K562 (cell line): ENCODE results near the gene TNFSF9. TPM values are rescaled to one million over a fixed set of nuclear protein-coding genes. Genes with fewer than 3 reads are reported as not detected.

Source experiments
- ATAC-seq: fragments of 200-7000 bp; cut with Tn5 transposase; 3 replicates; pipeline ENCODE4 v1.9.1; 2020; ENCODE audit warnings: moderate library complexity
- BruUV-seq: library from RNA; stranded (reverse); fragments of 400-500 nt; replicated peaks from 2 replicates; lab custom pipeline; 2021; lab: Mats Ljungman, UMichigan
- CTCF ChIA-PET: fragments of 300-600 bp; formaldehyde crosslinking; extraction: SDS; loops from one replicate; lab custom pipeline; 2021; ENCODE audit warnings: low intra/inter-chr PET ratio; lab: Yijun Ruan, JAX
- POLR2A ChIA-PET: fragments of 300-600, 350-650 bp; sonication (Branson Sonifier 250); formaldehyde crosslinking; extraction: SDS; loops from one replicate; lab custom pipeline; 2021; ENCODE audit warnings: antibody characterized with exemption, inconsistent platforms; lab: Yijun Ruan, JAX
- DNase-seq, 4 experiments: peaks; one replicate each; pipeline versions ENCODE4 v3.0.0 to v3.0.0-alpha.2; 2011 to 2018; ENCODE audit warnings: low spot score in 3 of 4, mixed read lengths in 3 of 4; ENCODE audit errors: extremely low read depth in 1 of 4
- FAIRE-seq: peaks from 2 replicates; lab custom pipeline; 2011; peaks lifted over from hg19 to GRCh38; lab: Jason Lieb, UNC
- H2AFZ ChIP-seq: 2 replicates; pipeline ENCODE4 v1.6.0; 2011; ENCODE audit warnings: low read depth, low read length, control low read depth, inconsistent platforms
- H3K27ac ChIP-seq: fragments of 200-600 bp; 3 replicates; pipeline ENCODE4 v1.8.0; 2011; ENCODE audit warnings: low read depth, mild to moderate bottlenecking, control low read depth, inconsistent platforms, low read length, moderate library complexity, mixed read lengths; ENCODE audit errors: extremely low read depth
- H3K27me3 ChIP-seq, 2 experiments: fragments of 300-600 bp in 1 of 2; 2 replicates in 1 of 2; 3 replicates in 1 of 2; pipeline versions ENCODE4 v1.6.0 to v1.8.0; 2011; ENCODE audit warnings: inconsistent platforms in 2 of 2, low read length in 2 of 2, mild to moderate bottlenecking in 1 of 2, mixed read lengths in 1 of 2, moderate library complexity in 1 of 2; ENCODE audit not compliant: control insufficient read depth in 2 of 2, insufficient read depth in 2 of 2
- H3K36me3 ChIP-seq: fragments of 300-600 bp; 3 replicates; pipeline ENCODE4 v1.8.0; 2011; ENCODE audit warnings: mild to moderate bottlenecking, low read length, inconsistent platforms; ENCODE audit not compliant: control insufficient read depth, insufficient read depth
- H3K4me1 ChIP-seq, 2 experiments: fragments of 200-600 bp in 1 of 2; replicated peaks in 1 of 2; 2 replicates in 1 of 2; 3 replicates in 1 of 2; pipeline versions ENCODE4 v1.5.1 to v1.8.0; 2011; ENCODE audit warnings: inconsistent platforms in 2 of 2, low read length in 2 of 2, mild to moderate bottlenecking in 1 of 2, mixed read lengths in 1 of 2, moderate library complexity in 1 of 2; ENCODE audit not compliant: control insufficient read depth in 2 of 2, insufficient read depth in 2 of 2
- H3K4me2 ChIP-seq: 2 replicates; pipeline ENCODE4 v1.6.1; 2011; ENCODE audit warnings: low read length, control low read depth, inconsistent platforms, mixed read lengths; ENCODE audit not compliant: insufficient read depth
- H3K4me3 ChIP-seq: fragments of 200-600 bp; sonication (generic), shearing (Covaris generic); 2 replicates; pipeline ENCODE4 v1.5.1; 2016; ENCODE audit warnings: control low read depth, inconsistent platforms
- H3K79me2 ChIP-seq: fragments of 200-600 bp; 3 replicates; pipeline ENCODE4 v1.8.0; 2011; ENCODE audit warnings: low read length, inconsistent platforms; ENCODE audit not compliant: control insufficient read depth, insufficient read depth
- H3K9ac ChIP-seq, 2 experiments: 2 replicates each; pipeline versions ENCODE4 v1.6.0 to v1.6.1; 2011; ENCODE audit warnings: low read depth in 2 of 2, low read length in 2 of 2, control low read depth in 1 of 2, inconsistent platforms in 1 of 2, mild to moderate bottlenecking in 1 of 2, mixed read lengths in 1 of 2; ENCODE audit not compliant: insufficient read depth in 1 of 2
- H3K9me1 ChIP-seq: one replicate; pipeline ENCODE4 v1.6.0; 2011; ENCODE audit warnings: inconsistent platforms, mild to moderate bottlenecking, low read length, moderate library complexity; ENCODE audit not compliant: control insufficient read depth, insufficient read depth
- H3K9me3 ChIP-seq: replicated peaks from 2 replicates; pipeline ENCODE4 v1.5.1; 2011; ENCODE audit warnings: low read depth, low read length, inconsistent platforms; ENCODE audit not compliant: control insufficient read depth, insufficient read depth
- H4K20me1 ChIP-seq: replicated peaks from 2 replicates; pipeline ENCODE4 v1.6.1; 2011; ENCODE audit warnings: low read length, inconsistent platforms, mixed read lengths; ENCODE audit not compliant: control insufficient read depth, insufficient read depth
- BCOR ChIP-seq: fragments of 450-650 bp; IDR thresholded peaks from 2 replicates; pipeline ENCODE4 v1.6.1; 2016
- CBX2 ChIP-seq: fragments of 200-600 bp; sonication (generic); IDR thresholded peaks from one replicate; pipeline ENCODE4 v1.6.1; 2012; ENCODE audit warnings: mild to moderate bottlenecking, low read length, inconsistent platforms; ENCODE audit not compliant: insufficient read depth, poor library complexity, severe bottlenecking
- CTBP1 ChIP-seq: fragments of 450-650 bp; IDR thresholded peaks from 2 replicates; pipeline ENCODE4 v1.6.1; 2016; ENCODE audit warnings: borderline replicate concordance
- EP400 ChIP-seq: fragments of 450-650 bp; IDR thresholded peaks from 2 replicates; pipeline ENCODE4 v1.6.1; 2017; ENCODE audit warnings: antibody characterized with exemption, mild to moderate bottlenecking, moderate library complexity
- HNRNPLL ChIP-seq: fragments of 200-400 bp; formaldehyde crosslinking; IDR thresholded peaks from 2 replicates; pipeline ENCODE4 v1.6.1; 2017; ENCODE audit warnings: low read length, low read depth, mild to moderate bottlenecking; ENCODE audit not compliant: poor library complexity, severe bottlenecking
- MCM5 ChIP-seq: fragments of 450-650 bp; IDR thresholded peaks from 2 replicates; pipeline ENCODE4 v1.6.1; 2016; ENCODE audit warnings: low read depth
- PTBP1 ChIP-seq: fragments of 200-400 bp; formaldehyde crosslinking; IDR thresholded peaks from 2 replicates; pipeline ENCODE4 v1.6.1; 2017; ENCODE audit warnings: low read depth, low read length
- PURB ChIP-seq: sonication (generic); formaldehyde crosslinking; IDR thresholded peaks from 2 replicates; pipeline ENCODE4 v1.9.0; 2021; ENCODE audit warnings: low read depth, mild to moderate bottlenecking, missing genetic modification reagents
- SREBF2 ChIP-seq: sonication (generic); formaldehyde crosslinking; IDR thresholded peaks from 2 replicates; pipeline ENCODE4 v1.4.0; 2020; ENCODE audit warnings: mild to moderate bottlenecking, missing genetic modification reagents
- STAT5A ChIP-seq: IDR thresholded peaks from 2 replicates; pipeline ENCODE4 v1.6.1; 2012; ENCODE audit warnings: low read length, inconsistent platforms, borderline replicate concordance
- TCF3 ChIP-seq: sonication (generic); formaldehyde crosslinking; IDR thresholded peaks from 2 replicates; pipeline ENCODE4 v1.4.0; 2020; ENCODE audit warnings: mild to moderate bottlenecking, missing genetic modification reagents
- TGIF2 ChIP-seq: sonication (generic); formaldehyde crosslinking; IDR thresholded peaks from 2 replicates; pipeline ENCODE4 v1.8.1; 2022; ENCODE audit warnings: mild to moderate bottlenecking, missing genetic modification reagents, moderate library complexity
- THRA ChIP-seq: fragments of 450-650 bp; IDR thresholded peaks from 2 replicates; pipeline ENCODE4 v1.6.1; 2017; ENCODE audit warnings: mild to moderate bottlenecking, moderate library complexity
- TOE1 ChIP-seq, 2 experiments: fragments of 450-650 bp in 1 of 2; sonication (generic) in 1 of 2; formaldehyde crosslinking in 1 of 2; IDR thresholded peaks; 2 replicates each; pipeline versions ENCODE4 v1.7.1 to v1.8.0; 2016 to 2022; ENCODE audit warnings: borderline replicate concordance in 2 of 2, mild to moderate bottlenecking in 2 of 2, antibody characterized with exemption in 1 of 2, inconsistent platforms in 1 of 2, low read depth in 1 of 2, missing genetic modification reagents in 1 of 2, moderate library complexity in 1 of 2
- ZBTB2 ChIP-seq: fragments of 450-650 bp; IDR thresholded peaks from 2 replicates; pipeline ENCODE4 v1.6.1; 2016; ENCODE audit warnings: antibody characterized with exemption
- ZNF224 ChIP-seq: sonication (generic); formaldehyde crosslinking; IDR thresholded peaks from 2 replicates; pipeline ENCODE4 v1.8.0; 2022; ENCODE audit warnings: mild to moderate bottlenecking, missing genetic modification reagents
- ZNF707 ChIP-seq: fragments of 250-450 bp; sonication (Bioruptor Pico); conservative IDR thresholded peaks from 2 replicates; pipeline ENCODE4 v1.8.0; 2022; ENCODE audit warnings: inconsistent platforms, mild to moderate bottlenecking, moderate library complexity
- WGBS: fragments of 100-300 bp; shearing (Covaris generic); methylation state at CpG from one replicate; pipeline ENCODE4 v1.1.6; 2016; ENCODE audit warnings: low coverage, mixed read lengths; ENCODE audit not compliant: insufficient coverage; ENCODE audit errors: missing lambda C conversion rate; 5-methylcytosine and 5-hydroxymethylcytosine counted together
- in situ Hi-C: fragments of 300-500 bp; cut with MboI; formaldehyde crosslinking; loops from 4 replicates; pipeline ENCODE4 v1.15.0; 2018; ENCODE audit warnings: inconsistent platforms, mixed read lengths
- intact Hi-C: fragments of 100-400 bp; cut with micrococcal nuclease; formaldehyde crosslinking; loops from 2 replicates; pipeline ENCODE4 v1.14.2; 2022
- polyA plus RNA-seq, 8 experiments: library from polyadenylated mRNA; depleted of rRNA in 4 of 8; stranded (reverse) in 5 of 8; unstranded in 3 of 8; fragments of >200 nt; fragmentation: Nextera tagmentation in 2 of 8; fragmentation: Illumina TruSeq in 1 of 8; extraction: Ambion mirVana in 2 of 8; extraction: Trizol in 1 of 8; gene quantifications; 2 replicates each; pipeline versions ENCODE4 v1.2.1 to v1.2.3, GENCODE V29; 2011 to 2014; ENCODE audit warnings: inconsistent platforms in 1 of 8, missing spikeins in 1 of 8
- total RNA-seq, 7 experiments: library from RNA; depleted of rRNA in 6 of 7; stranded (reverse); fragments of >200 nt in 6 of 7; fragmentation: Illumina TruSeq in 2 of 7; extraction: Trizol in 2 of 7; gene quantifications; 2 replicates each; pipeline versions ENCODE4 v1.2.1 to v1.2.3, GENCODE V29; 2011 to 2021; ENCODE audit warnings: low replicate concordance in 1 of 7

The TNFSF9 gene
- total and polyA plus RNA-seq, 9 of the 15 experiments (the other 6 are each of a cell fraction or from before 2014, with no cell fraction given): 1.4 to 17.9 (median 6.5) TPM

GRCh38 chr19:6556043-6556449, 25.2 kb downstream of the TNFSF9 start (continued):
- TF ChIP-seq BCOR (peak; percentile 31; the same call in 1 of the 2 replicates), SREBF2 (CRISPR knock-in tag) (no peak), ZBTB2 (0 out of 2 replicates have a peak, but pooled peaks have one; percentile 20), MCM5 (no peak)

GRCh38 chr19:6556480-6557195, 25.8 kb downstream of the TNFSF9 start:
- POLR2A ChIA-PET: no interaction called here
- intact Hi-C loops (no loop called here), in situ Hi-C loops (no loop called here)
- BruUV-seq: no TSS peak
- H3K27me3 ChIP-seq: peaks cover 0 to 4% of the 10 kb centered on the region in 2 experiments; a peak in 2 of 5 replicates
- H3K9me1 ChIP-seq: no peaks in the 10 kb centered on the region
- no peaks in the 10 kb centered on the region for H3K9me3 ChIP-seq
- no peak overlapping the region for H3K9ac ChIP-seq
- no peaks in the 10 kb centered on the region for H3K36me3 ChIP-seq
- CTCF ChIA-PET: no interaction called here
- ATAC-seq (no peak), FAIRE-seq (no peak), DNase-seq (no peak)
- no peaks in the 10 kb centered on the region for H4K20me1 ChIP-seq
- WGBS: 15% methylated on average over 11 of the region's 11 CpGs
- no peak overlapping the region for H3K27ac ChIP-seq
- no peak overlapping the region for H3K4me2 ChIP-seq
- H2AFZ ChIP-seq: no peak overlapping the region
- no peaks in the 10 kb centered on the region for H3K79me2 ChIP-seq
- H3K4me1 ChIP-seq: peaks cover 0 to 14% of the 10 kb centered on the region in 2 experiments; a peak in 3 of 5 replicates
- no peak overlapping the region for H3K4me3 ChIP-seq
- TF ChIP-seq HNRNPLL: no peak
- no peak for TF ChIP-seq CTBP1
- TF ChIP-seq PTBP1: no peak
- no peak for TF ChIP-seq TCF3
- TF ChIP-seq THRA: no peak
- no peak for TF ChIP-seq TGIF2 (CRISPR knock-in tag)
- no peak for TF ChIP-seq ZNF707
- no peak for TF ChIP-seq CBX2
- TF ChIP-seq EP400: no peak
- no peak for TF ChIP-seq PURB (CRISPR knock-in tag)
- TF ChIP-seq TOE1 (IDR thresholded peaks at IDR 0.05; ENCODE audit: borderline replicate concordance): no peak
- TF ChIP-seq TOE1 (CRISPR knock-in tag; IDR thresholded peaks at IDR 0.05; ENCODE audit: borderline replicate concordance, low read depth): no peak
- TF ChIP-seq ZNF224: no peak
- TF ChIP-seq STAT5A: no peak
